H1 (cell line): ENCODE measurements around the gene AIMP1. TPM values are rescaled to one million over a fixed set of nuclear protein-coding genes. Genes with fewer than 3 reads are reported as not detected.
A peak's percentile ranks its signal among the peaks of the same experiment; 100 is the strongest.

Source experiments
- CTCF ChIA-PET: fragments of 300-600 bp; sonication (Branson Sonifier 250); formaldehyde crosslinking; loops from one replicate; lab custom pipeline; 2021; ENCODE audit not compliant: partially characterized antibody; lab: Charles Lee
- POLR2A ChIA-PET: fragments of 300-600 bp; sonication (Branson Sonifier 250); formaldehyde crosslinking; loops from one replicate; lab custom pipeline; 2021; ENCODE audit warnings: inconsistent platforms; ENCODE audit not compliant: partially characterized antibody; lab: Charles Lee
- DNase-seq, 2 experiments: peaks; one replicate each; pipeline versions ENCODE4 v3.0.0 to v3.0.0-alpha.2; 2010 to 2022; ENCODE audit warnings: low spot score in 2 of 2, low read depth in 1 of 2, mixed read lengths in 1 of 2
- FAIRE-seq: peaks from 2 replicates; lab custom pipeline; 2011; peaks lifted over from hg19 to GRCh38; lab: Jason Lieb, UNC
- H2AFZ ChIP-seq: 2 replicates; pipeline ENCODE4 v1.8.1; 2012; ENCODE audit warnings: low read length, inconsistent platforms
- H2AK5ac ChIP-seq: 2 replicates; pipeline ENCODE4 v1.6.1; 2013; ENCODE audit warnings: low read depth, low read length
- H2BK120ac ChIP-seq: replicated peaks from 2 replicates; pipeline ENCODE3; 2013; ENCODE audit warnings: low read depth, low read length, inconsistent platforms
- H2BK12ac ChIP-seq: 2 replicates; pipeline ENCODE4 v1.6.1; 2013; ENCODE audit warnings: low read depth, low read length
- H2BK15ac ChIP-seq: 2 replicates; pipeline ENCODE4 v1.6.1; 2013; ENCODE audit warnings: low read length
- H2BK20ac ChIP-seq: 2 replicates; pipeline ENCODE4 v1.6.1; 2013; ENCODE audit warnings: low read length
- H2BK5ac ChIP-seq: 2 replicates; pipeline ENCODE4 v1.6.1; 2013; ENCODE audit warnings: low read depth, low read length
- H3K14ac ChIP-seq: 2 replicates; pipeline ENCODE4 v1.6.1; 2013; ENCODE audit warnings: inconsistent platforms; ENCODE audit not compliant: insufficient read length
- H3K18ac ChIP-seq: 2 replicates; pipeline ENCODE4 v1.6.1; 2013; ENCODE audit warnings: low read length; ENCODE audit errors: extremely low read depth
- H3K23ac ChIP-seq: 2 replicates; pipeline ENCODE4 v1.6.1; 2013; ENCODE audit warnings: inconsistent platforms; ENCODE audit not compliant: insufficient read length
- H3K23me2 ChIP-seq: 2 replicates; pipeline ENCODE4 v1.6.1; 2013; ENCODE audit warnings: low read depth, low read length
- H3K27ac ChIP-seq: 2 replicates; pipeline ENCODE4 v1.6.1; 2011; ENCODE audit warnings: low read depth, low read length, inconsistent platforms
- H3K27me3 ChIP-seq, 4 experiments: replicated peaks in 1 of 4; 1 replicate in 1 of 4; 2 replicates in 3 of 4; pipeline versions ENCODE4 v1.6.1 to v1.8.1; 2011 to 2013; ENCODE audit warnings: low read length in 3 of 4, mild to moderate bottlenecking in 3 of 4, inconsistent platforms in 2 of 4, mixed read lengths in 2 of 4, moderate library complexity in 1 of 4; ENCODE audit not compliant: control insufficient read depth in 3 of 4, insufficient read depth in 3 of 4; ENCODE audit errors: extremely low read depth in 1 of 4
- H3K36me3 ChIP-seq, 4 experiments: 2 replicates each; pipeline versions ENCODE4 v1.6.1 to v1.8.1; 2011 to 2013; ENCODE audit warnings: mild to moderate bottlenecking in 4 of 4, low read length in 3 of 4, moderate library complexity in 2 of 4, control low read depth in 1 of 4, inconsistent platforms in 1 of 4; ENCODE audit not compliant: insufficient read depth in 4 of 4, control insufficient read depth in 2 of 4
- H3K4ac ChIP-seq: replicated peaks from 2 replicates; pipeline ENCODE3; 2013; ENCODE audit warnings: low read length, low read depth, mixed read lengths, inconsistent platforms; ENCODE audit not compliant: insufficient read length
- H3K4me1 ChIP-seq, 4 experiments: replicated peaks in 1 of 4; 1 replicate in 1 of 4; 2 replicates in 3 of 4; pipeline versions ENCODE4 v1.6.1 to v1.8.1; 2011 to 2013; ENCODE audit warnings: low read length in 3 of 4, inconsistent platforms in 2 of 4, mixed read lengths in 1 of 4; ENCODE audit not compliant: insufficient read depth in 4 of 4, control insufficient read depth in 3 of 4
- H3K4me2 ChIP-seq, 2 experiments: 2 replicates each; pipeline versions ENCODE4 v1.6.1 to v1.8.1; 2011 to 2013; ENCODE audit warnings: low read depth in 2 of 2, low read length in 2 of 2, control low read depth in 1 of 2, inconsistent platforms in 1 of 2, mild to moderate bottlenecking in 1 of 2; ENCODE audit not compliant: insufficient read depth in 1 of 2
- H3K4me3 ChIP-seq, 4 experiments: fragments of 200-600, 300-600 bp in 1 of 4; sonication (generic), shearing (Covaris generic), sonication (Bioruptor Twin) in 1 of 4; 2 replicates each; pipeline versions ENCODE4 v1.5.1 to v1.8.1; 2011 to 2016; ENCODE audit warnings: low read length in 4 of 4, low read depth in 3 of 4, control low read depth in 2 of 4, inconsistent platforms in 2 of 4, mild to moderate bottlenecking in 2 of 4, mixed read lengths in 1 of 4, moderate library complexity in 1 of 4; ENCODE audit not compliant: insufficient read depth in 2 of 4; ENCODE audit errors: extremely low read depth in 1 of 4
- H3K56ac ChIP-seq: replicated peaks from 2 replicates; pipeline ENCODE3; 2013; ENCODE audit warnings: low read depth, mild to moderate bottlenecking, mixed read lengths, low read length, inconsistent platforms; ENCODE audit not compliant: insufficient read length
- H3K79me1 ChIP-seq: 2 replicates; pipeline ENCODE4 v1.6.1; 2013; ENCODE audit warnings: low read depth, low read length, control low read depth
- H3K79me2 ChIP-seq, 2 experiments: 2 replicates each; pipeline versions ENCODE4 v1.6.1 to v1.8.1; 2012 to 2013; ENCODE audit warnings: low read length in 2 of 2, mild to moderate bottlenecking in 2 of 2, inconsistent platforms in 1 of 2; ENCODE audit not compliant: insufficient read depth in 2 of 2, control insufficient read depth in 1 of 2
- H3K9ac ChIP-seq, 4 experiments: replicated peaks in 1 of 4; 1 replicate in 1 of 4; 2 replicates in 3 of 4; pipeline versions ENCODE4 v1.6.1 to v1.8.1; 2011 to 2013; ENCODE audit warnings: low read depth in 3 of 4, low read length in 3 of 4, control low read depth in 2 of 4, mild to moderate bottlenecking in 2 of 4, moderate library complexity in 2 of 4, inconsistent platforms in 1 of 4; ENCODE audit errors: extremely low read depth in 1 of 4
- H3K9me3 ChIP-seq, 2 experiments: 2 replicates each; pipeline versions ENCODE4 v1.6.1 to v1.8.1; 2012 to 2013; ENCODE audit warnings: mild to moderate bottlenecking in 2 of 2, moderate library complexity in 2 of 2, control low read depth in 1 of 2, inconsistent platforms in 1 of 2, low read depth in 1 of 2, low read length in 1 of 2, mixed read lengths in 1 of 2; ENCODE audit not compliant: insufficient read depth in 2 of 2
- H4K20me1 ChIP-seq, 2 experiments: replicated peaks in 1 of 2; 2 replicates each; pipeline versions ENCODE3 to v1.8.1; 2011 to 2013; ENCODE audit warnings: inconsistent platforms in 2 of 2, low read length in 2 of 2, mild to moderate bottlenecking in 1 of 2; ENCODE audit not compliant: insufficient read depth in 2 of 2, control insufficient read depth in 1 of 2
- H4K5ac ChIP-seq: 2 replicates; pipeline ENCODE4 v1.6.1; 2013; ENCODE audit warnings: low read length, low read depth, mixed read lengths, inconsistent platforms; ENCODE audit not compliant: insufficient read length
- H4K8ac ChIP-seq: 2 replicates; pipeline ENCODE4 v1.8.0; 2013; ENCODE audit warnings: mild to moderate bottlenecking, moderate library complexity, low read length, inconsistent platforms; ENCODE audit not compliant: insufficient read depth; ENCODE audit errors: extremely low read depth
- H4K91ac ChIP-seq: replicated peaks from 2 replicates; pipeline ENCODE3; 2013; ENCODE audit warnings: low read length, mixed read lengths, inconsistent platforms; ENCODE audit not compliant: insufficient read length
- ASH2L ChIP-seq: fragments of 200-600, 300-600 bp; sonication (generic); IDR thresholded peaks from one replicate; pipeline ENCODE4 v1.7.1; 2017; ENCODE audit warnings: low read length
- CBX8 ChIP-seq: fragments of 300-800, 300-1000 bp; sonication (generic); IDR thresholded peaks from 2 replicates; pipeline ENCODE4 v1.7.1; 2016; ENCODE audit warnings: low read depth, low read length, borderline replicate concordance
- RBBP5 ChIP-seq: IDR thresholded peaks from 2 replicates; pipeline ENCODE4 v1.7.1; 2012; ENCODE audit warnings: low read depth, mild to moderate bottlenecking, inconsistent platforms, low read length, moderate library complexity, borderline replicate concordance
- SUZ12 ChIP-seq: fragments of 200-600 bp; sonication (generic); IDR thresholded peaks from 2 replicates; pipeline ENCODE4 v1.6.1; 2012; ENCODE audit warnings: mild to moderate bottlenecking, inconsistent platforms, low read length, moderate library complexity, mixed read lengths
- WGBS, 2 experiments: shearing (Covaris generic) in 1 of 2; methylation state at CpG; one replicate each; pipeline versions ENCODE4 v1.1.6 to v1.1.7; 2013 to 2015; ENCODE audit warnings: low lambda C conversion rate in 2 of 2, mixed read lengths in 2 of 2, inconsistent platforms in 1 of 2, low coverage in 1 of 2, missing lambda C conversion rate in 1 of 2; ENCODE audit not compliant: insufficient replicate concordance in 2 of 2, insufficient coverage in 1 of 2, insufficient read length in 1 of 2; ENCODE audit errors: extremely low coverage in 1 of 2, missing lambda C conversion rate in 1 of 2; 5-methylcytosine and 5-hydroxymethylcytosine counted together
- polyA plus RNA-seq, 7 experiments: library from polyadenylated mRNA; depleted of rRNA in 3 of 7; stranded (reverse) in 5 of 7; unstranded in 2 of 7; fragments of >200 nt in 5 of 7; fragments of 200-250 nt in 2 of 7; gene quantifications; 1 replicate in 5 of 7; 2 replicates in 1 of 7; 4 replicates in 1 of 7; pipeline versions ENCODE4 v1.2.1 to v1.2.3, GENCODE V29; 2011 to 2013; ENCODE audit warnings: missing spikeins in 2 of 7, mixed read lengths in 2 of 7
- total RNA-seq: library from RNA; stranded (reverse); fragmentation: NEBNext Ultra II Directional; extraction: Animal tissue kit (Norgen Biotek cat#: 25700); gene quantifications from 2 replicates; pipeline ENCODE4 v1.2.1, GENCODE V29; 2021

The AIMP1 gene
- total and polyA plus RNA-seq, 2 of the 8 experiments (the other 6 are each of a cell fraction or from before 2014, with no cell fraction given): 7.9 to 54.6 TPM

DNA sequence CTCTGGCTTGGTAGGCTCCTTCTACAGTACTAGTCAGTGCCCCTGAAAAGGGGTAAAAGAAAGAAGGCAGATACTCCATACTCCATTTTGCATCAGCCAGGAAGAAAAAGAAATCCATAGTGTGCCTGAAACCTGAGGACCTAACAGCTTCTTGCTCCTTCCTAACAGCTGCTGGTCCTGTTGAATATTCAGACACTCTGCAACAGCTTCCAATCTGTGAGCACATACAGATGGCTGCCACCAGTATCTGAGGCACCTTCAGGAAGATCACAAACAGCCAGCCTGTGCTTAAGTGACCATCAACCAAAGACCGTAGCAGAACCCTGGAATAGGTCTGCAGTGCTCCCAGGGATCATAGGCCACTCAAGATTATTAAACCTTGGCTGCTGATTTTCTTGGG is 47.9 kb downstream of the AIMP1 start:
- Histone ChIP-seq H4K20me1 (no peaks in the 10 kb centered on the region), H3K4ac (no peak overlapping the region), H2AFZ (peak overlapping the region; percentile 99), H4K8ac (no peak overlapping the region), H3K36me3 (no peaks in the 10 kb centered on the region), H3K4me3 (no peak overlapping the region), H3K23me2 (no peaks in the 10 kb centered on the region), H3K23ac (no peak overlapping the region), H2BK15ac (no peak overlapping the region), H4K91ac (no peak overlapping the region), H3K14ac (no peak overlapping the region), H3K4me1 (peaks cover 0 to 3% (median 0%) of the 10 kb centered on the region in 4 experiments; a peak in 1 of 7 replicates), H2BK5ac (no peak overlapping the region), H3K27me3 (no peaks in the 10 kb centered on the region), H4K5ac (no peak overlapping the region), H3K4me2 (no peak overlapping the region), H2BK12ac (no peak overlapping the region), H2BK20ac (no peak overlapping the region), H3K18ac (no peak overlapping the region), H3K56ac (no peak overlapping the region), H3K9ac (no peak overlapping the region), H3K9me3 (no peaks in the 10 kb centered on the region), H3K79me1 (no peaks in the 10 kb centered on the region), H2BK120ac (no peak overlapping the region), H2AK5ac (no peak overlapping the region), H3K27ac (0 out of 2 replicates have a peak overlapping the region, but pooled peaks have one; percentile 23), H3K79me2 (no peaks in the 10 kb centered on the region)
- 89% methylated on average over 1 of the region's 1 CpG; no CpG with 5 or more reads in 1 of the 2 experiments for WGBS, 2 experiments
- TF ChIP-seq CBX8: no peak
- TF ChIP-seq RBBP5: no peak
- no peak for TF ChIP-seq SUZ12
- no peak for TF ChIP-seq ASH2L
- no peak for FAIRE-seq
- DNase-seq: no peak
- ChIA-PET CTCF (interaction anchor here (0.7 to 1.3 kb wide), 7 partner anchors 16 to 147 kb away, joined by 3 read pairs; no protein-coding TSS in a partner anchor), POLR2A (no interaction called here)
